Breast epithelium (tissue), 4 donors: ENCODE results near the gene GANC. TPM values are rescaled to one million over a fixed set of nuclear protein-coding genes. Genes with fewer than 3 reads are reported as not detected.

ENCODE experiments used
- DNase-seq, 2 donors: peaks; one replicate each; pipeline ENCODE4 v3.0.0-alpha.2; 2019; ENCODE audit warnings: low spot score in 2 of 2
- H3K27ac ChIP-seq, 2 donors: fragments of 200-600 bp; sonication (generic) in 1 of 2; one replicate each; pipeline ENCODE4 v1.5.1; 2016 to 2019; ENCODE audit warnings: mild to moderate bottlenecking in 1 of 2
- H3K27me3 ChIP-seq, 2 donors: fragments of 200-600 bp; sonication (generic) in 1 of 2; one replicate each; pipeline versions ENCODE4 v1.5.1 to v1.6.0; 2017 to 2019; ENCODE audit warnings: control low read depth in 1 of 2, mild to moderate bottlenecking in 1 of 2
- H3K36me3 ChIP-seq: fragments of 200-600 bp; one replicate; pipeline ENCODE4 v1.5.1; 2019
- H3K4me1 ChIP-seq, 2 donors: fragments of 200-600 bp; sonication (generic); one replicate each; pipeline ENCODE4 v1.5.1; 2016 to 2019; ENCODE audit warnings: control low read depth in 1 of 2
- H3K4me3 ChIP-seq, 3 donors: fragments of 200-600 bp; sonication (generic); 1 replicate in 2 of 3; 2 replicates in 1 of 3; pipeline ENCODE4 v1.5.1; 2016 to 2019; ENCODE audit warnings: mild to moderate bottlenecking in 3 of 3, moderate library complexity in 2 of 3
- H3K9me3 ChIP-seq, 2 donors: fragments of 200-600 bp; sonication (generic) in 1 of 2; one replicate each; pipeline ENCODE4 v1.5.1; 2016 to 2019; ENCODE audit warnings: control low read depth in 1 of 2
- CTCF ChIP-seq, 3 donors: fragments of 450-650 bp; IDR thresholded peaks; one replicate each; pipeline ENCODE4 v1.5.1; 2016 to 2017; ENCODE audit warnings: antibody characterized with exemption in 3 of 3, mild to moderate bottlenecking in 3 of 3, moderate library complexity in 3 of 3
- POLR2A ChIP-seq: fragments of 450-650 bp; IDR thresholded peaks from one replicate; pipeline ENCODE4 v1.6.1; 2016; ENCODE audit warnings: antibody characterized with exemption, mild to moderate bottlenecking, moderate library complexity
- POLR2AphosphoS5 ChIP-seq, 3 donors: sonication (generic); formaldehyde crosslinking; IDR thresholded peaks; one replicate each; pipeline ENCODE4 v1.6.1; 2017; ENCODE audit warnings: antibody characterized with exemption in 3 of 3
- intact Hi-C: fragments of 100-400 bp; cut with DNase I; formaldehyde crosslinking; loops from one replicate; pipeline ENCODE4 v1.15.1; 2023; ENCODE audit warnings: low total_unique reads
- total RNA-seq, 3 donors: library from RNA; depleted of rRNA; stranded (reverse); fragments of >200 nt; gene quantifications; one replicate each; pipeline ENCODE4 v1.1.0, GENCODE V29; 2016

GANC gene
- total RNA-seq, 3 donors from 2014 or later, result 30.2 to 35.5 (median 34.5) TPM

- H3K27ac ChIP-seq, result no peak overlapping the region
- no peak for DNase-seq
- no peaks in the 10 kb centered on the region for H3K9me3 ChIP-seq
- H3K36me3 ChIP-seq, result no peaks in the 10 kb centered on the region
- TF ChIP-seq CTCF (IDR thresholded peaks at IDR 0.05) (no peak), POLR2A (no peak), POLR2AphosphoS5 (IDR thresholded peaks at IDR 0.05) (no peak)
- no peaks in the 10 kb centered on the region for H3K27me3 ChIP-seq
- intact Hi-C loops, result no loop called here
- H3K4me3 ChIP-seq, result no peak overlapping the region
- H3K4me1 ChIP-seq, result no peaks in the 10 kb centered on the region
These were observed 105.0 kb downstream of the GANC start for GRCh38 chr15:42378011-42378410.

GRCh38 chr15:42384597-42384996, 111.6 kb downstream of the GANC start:
- no peak for TF ChIP-seq CTCF (IDR thresholded peaks at IDR 0.05)
- TF ChIP-seq POLR2AphosphoS5 (IDR thresholded peaks at IDR 0.05), result no peak
- TF ChIP-seq POLR2A, result no peak
- H3K27me3 ChIP-seq, result no peaks in the 10 kb centered on the region
- intact Hi-C loops, result no loop called here

GRCh38 chr15:42385206-42385979, 112.4 kb downstream of the GANC start:
- Histone ChIP-seq H3K27me3 (no peaks in the 10 kb centered on the region), H3K36me3 (no peaks in the 10 kb centered on the region), H3K4me3 (no peak overlapping the region), H3K27ac (no peak overlapping the region), H3K9me3 (no peaks in the 10 kb centered on the region), H3K4me1 (no peaks in the 10 kb centered on the region)
- intact Hi-C loops, result no loop called here
- TF ChIP-seq CTCF (IDR thresholded peaks at IDR 0.05) (no peak), POLR2AphosphoS5 (IDR thresholded peaks at IDR 0.05) (no peak), POLR2A (no peak)
- DNase-seq, result no peak

More at GRCh38 chr15:42384597-42384996, 111.6 kb downstream of the GANC start:
- Histone ChIP-seq H3K9me3 (no peaks in the 10 kb centered on the region), H3K27ac (no peak overlapping the region), H3K36me3 (no peaks in the 10 kb centered on the region), H3K4me1 (no peaks in the 10 kb centered on the region), H3K4me3 (no peak overlapping the region)
- no peak for DNase-seq

GRCh38 chr15:42385980-42386700, 113.1 kb downstream of the GANC start:
- Histone ChIP-seq H3K27ac (peak overlapping the region in 1 of 2 donors; percentile 19), H3K4me3 (no peak overlapping the region), H3K9me3 (no peaks in the 10 kb centered on the region), H3K27me3 (no peaks in the 10 kb centered on the region), H3K36me3 (no peaks in the 10 kb centered on the region), H3K4me1 (no peaks in the 10 kb centered on the region)
- DNase-seq, result no peak
- intact Hi-C loops, result no loop called here
- TF ChIP-seq POLR2A (no peak), CTCF (IDR thresholded peaks at IDR 0.05) (no peak)

- H3K27ac ChIP-seq, result no peak overlapping the region
These were observed 114.6 kb downstream of the GANC start for GRCh38 chr15:42387603-42388002.

More at GRCh38 chr15:42387603-42388002, 114.6 kb downstream of the GANC start:
- Histone ChIP-seq H3K36me3 (no peaks in the 10 kb centered on the region), H3K9me3 (no peaks in the 10 kb centered on the region), H3K4me1 (no peaks in the 10 kb centered on the region), H3K4me3 (no peak overlapping the region), H3K27me3 (no peaks in the 10 kb centered on the region)
- no peak for DNase-seq
- intact Hi-C loops, result no loop called here
- TF ChIP-seq POLR2A (no peak), POLR2AphosphoS5 (IDR thresholded peaks at IDR 0.05) (no peak), CTCF (IDR thresholded peaks at IDR 0.05) (no peak)
